ENCODE measurements around the gene BANP. TPM values are rescaled to one million over a fixed set of nuclear protein-coding genes. Genes with fewer than 3 reads are reported as not detected.
"Not testable (repeated sequence)": the region's sequence is repeated elsewhere in the genome, so short reads cannot be mapped to it uniquely, and the experiment has no call there.

The BANP gene
- total RNA-seq, 1 experiment from 2014 or later: 22.6 TPM

GRCh38 chr16:87930456-87930855 is 20.8 kb upstream of the BANP start:
- BruUV-seq (replicated peaks): no TSS peak
- H3K4me3 ChIP-seq (ENCODE audit: low read depth in 2 of 2, low read length in 2 of 2): no peak overlapping the region
- H3K27me3 ChIP-seq (ENCODE audit: control insufficient read depth, insufficient read depth, low read length): no peaks in the 10 kb centered on the region
- TF ChIP-seq POLR2AphosphoS5 (IDR thresholded peaks at IDR 0.05; ENCODE audit: low read depth, low read length) (no peak), TCF7L2 (IDR thresholded peaks at IDR 0.05; ENCODE audit: low read depth, low read length) (no peak), SIN3A (IDR thresholded peaks at IDR 0.05; ENCODE audit: borderline replicate concordance, insufficient read depth, low read depth, low read length) (no peak)
- TF ChIP-seq, protein P1, sequence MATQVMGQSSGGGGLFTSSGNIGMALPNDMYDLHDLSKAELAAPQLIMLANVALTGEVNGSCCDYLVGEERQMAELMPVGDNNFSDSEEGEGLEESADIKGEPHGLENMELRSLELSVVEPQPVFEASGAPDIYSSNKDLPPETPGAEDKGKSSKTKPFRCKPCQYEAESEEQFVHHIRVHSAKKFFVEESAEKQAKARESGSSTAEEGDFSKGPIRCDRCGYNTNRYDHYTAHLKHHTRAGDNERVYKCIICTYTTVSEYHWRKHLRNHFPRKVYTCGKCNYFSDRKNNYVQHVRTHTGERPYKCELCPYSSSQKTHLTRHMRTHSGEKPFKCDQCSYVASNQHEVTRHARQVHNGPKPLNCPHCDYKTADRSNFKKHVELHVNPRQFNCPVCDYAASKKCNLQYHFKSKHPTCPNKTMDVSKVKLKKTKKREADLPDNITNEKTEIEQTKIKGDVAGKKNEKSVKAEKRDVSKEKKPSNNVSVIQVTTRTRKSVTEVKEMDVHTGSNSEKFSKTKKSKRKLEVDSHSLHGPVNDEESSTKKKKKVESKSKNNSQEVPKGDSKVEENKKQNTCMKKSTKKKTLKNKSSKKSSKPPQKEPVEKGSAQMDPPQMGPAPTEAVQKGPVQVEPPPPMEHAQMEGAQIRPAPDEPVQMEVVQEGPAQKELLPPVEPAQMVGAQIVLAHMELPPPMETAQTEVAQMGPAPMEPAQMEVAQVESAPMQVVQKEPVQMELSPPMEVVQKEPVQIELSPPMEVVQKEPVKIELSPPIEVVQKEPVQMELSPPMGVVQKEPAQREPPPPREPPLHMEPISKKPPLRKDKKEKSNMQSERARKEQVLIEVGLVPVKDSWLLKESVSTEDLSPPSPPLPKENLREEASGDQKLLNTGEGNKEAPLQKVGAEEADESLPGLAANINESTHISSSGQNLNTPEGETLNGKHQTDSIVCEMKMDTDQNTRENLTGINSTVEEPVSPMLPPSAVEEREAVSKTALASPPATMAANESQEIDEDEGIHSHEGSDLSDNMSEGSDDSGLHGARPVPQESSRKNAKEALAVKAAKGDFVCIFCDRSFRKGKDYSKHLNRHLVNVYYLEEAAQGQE (IDR thresholded peaks at IDR 0.05; ENCODE audit: insufficient read depth in 1 of 2, low read depth in 2 of 2, low read length in 1 of 2): no peak
- TF ChIP-seq, protein P2, sequence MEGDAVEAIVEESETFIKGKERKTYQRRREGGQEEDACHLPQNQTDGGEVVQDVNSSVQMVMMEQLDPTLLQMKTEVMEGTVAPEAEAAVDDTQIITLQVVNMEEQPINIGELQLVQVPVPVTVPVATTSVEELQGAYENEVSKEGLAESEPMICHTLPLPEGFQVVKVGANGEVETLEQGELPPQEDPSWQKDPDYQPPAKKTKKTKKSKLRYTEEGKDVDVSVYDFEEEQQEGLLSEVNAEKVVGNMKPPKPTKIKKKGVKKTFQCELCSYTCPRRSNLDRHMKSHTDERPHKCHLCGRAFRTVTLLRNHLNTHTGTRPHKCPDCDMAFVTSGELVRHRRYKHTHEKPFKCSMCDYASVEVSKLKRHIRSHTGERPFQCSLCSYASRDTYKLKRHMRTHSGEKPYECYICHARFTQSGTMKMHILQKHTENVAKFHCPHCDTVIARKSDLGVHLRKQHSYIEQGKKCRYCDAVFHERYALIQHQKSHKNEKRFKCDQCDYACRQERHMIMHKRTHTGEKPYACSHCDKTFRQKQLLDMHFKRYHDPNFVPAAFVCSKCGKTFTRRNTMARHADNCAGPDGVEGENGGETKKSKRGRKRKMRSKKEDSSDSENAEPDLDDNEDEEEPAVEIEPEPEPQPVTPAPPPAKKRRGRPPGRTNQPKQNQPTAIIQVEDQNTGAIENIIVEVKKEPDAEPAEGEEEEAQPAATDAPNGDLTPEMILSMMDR (IDR thresholded peaks at IDR 0.05): no peak; the same call in 1 of the 2 replicates
- intact Hi-C loops (cut with micrococcal nuclease; ENCODE audit: unreplicated experiment) (no loop called here), in situ Hi-C loops (cut with HindIII; ENCODE audit: low pct_unique_long_range_greater_than_20kb, low sequenced_read_pairs) (no loop called here)
- DNase-seq (ENCODE audit: low read depth, low spot score) (no peak), ATAC-seq (peak; percentile 74)
- no peaks in the 10 kb centered on the region for H3K4me1 ChIP-seq (ENCODE audit: control insufficient read depth, insufficient read depth, low read length)
- no peaks in the 10 kb centered on the region for H3K9me3 ChIP-seq (ENCODE audit: control insufficient read depth, insufficient read depth, low read depth, low read length)
- ChIA-PET CTCF (no interaction called here), POLR2A (no interaction called here)
- no peaks in the 10 kb centered on the region for H3K36me3 ChIP-seq (ENCODE audit: control insufficient read depth, insufficient read depth, low read length)
- H3K27ac ChIP-seq (ENCODE audit: low read length): no peak overlapping the region

GRCh38 chr16:87931504-87931903 is 19.7 kb upstream of the BANP start:
- ATAC-seq (no peak), DNase-seq (ENCODE audit: low read depth, low spot score) (no peak)
- in situ Hi-C loops (cut with HindIII; ENCODE audit: low pct_unique_long_range_greater_than_20kb, low sequenced_read_pairs) (no loop called here), intact Hi-C loops (cut with micrococcal nuclease; ENCODE audit: unreplicated experiment) (no loop called here)
- Histone ChIP-seq H3K36me3 (ENCODE audit: control insufficient read depth, insufficient read depth, low read length) (no peaks in the 10 kb centered on the region), H3K9me3 (ENCODE audit: control insufficient read depth, insufficient read depth, low read depth, low read length) (no peaks in the 10 kb centered on the region), H3K27me3 (ENCODE audit: control insufficient read depth, insufficient read depth, low read length) (no peaks in the 10 kb centered on the region), H3K27ac (ENCODE audit: low read length) (no peak overlapping the region), H3K4me3 (ENCODE audit: low read depth in 2 of 2, low read length in 2 of 2) (no peak overlapping the region), H3K4me1 (ENCODE audit: control insufficient read depth, insufficient read depth, low read length) (no peaks in the 10 kb centered on the region)
- TF ChIP-seq, protein P1 (IDR thresholded peaks at IDR 0.05; ENCODE audit: insufficient read depth in 1 of 2, low read depth in 2 of 2, low read length in 1 of 2): no peak
- no TSS peak for BruUV-seq (replicated peaks)
- ChIA-PET CTCF (no interaction called here), POLR2A (no interaction called here)

- ATAC-seq; H3K4me3 ChIP-seq (ENCODE audit: low read depth in 2 of 2, low read length in 2 of 2); H3K27ac ChIP-seq (ENCODE audit: low read length); H3K9me3 ChIP-seq (ENCODE audit: control insufficient read depth, insufficient read depth, low read depth, low read length); H3K27me3 ChIP-seq (ENCODE audit: control insufficient read depth, insufficient read depth, low read length); CTCF ChIA-PET; BruUV-seq (replicated peaks); DNase-seq (ENCODE audit: low read depth, low spot score); intact Hi-C loops (cut with micrococcal nuclease; ENCODE audit: unreplicated experiment); H3K36me3 ChIP-seq (ENCODE audit: control insufficient read depth, insufficient read depth, low read length); in situ Hi-C loops (cut with HindIII; ENCODE audit: low pct_unique_long_range_greater_than_20kb, low sequenced_read_pairs); POLR2A ChIA-PET; H3K4me1 ChIP-seq (ENCODE audit: control insufficient read depth, insufficient read depth, low read length): not testable (repeated sequence)
Observed at GRCh38 chr16:87932475-87933139, 18.6 kb upstream of the BANP start.
